Activated naive CD8-positive, alpha-beta T cell (primary cell): Measurements from ENCODE around the gene PACRG.

Experiments used
- H3K27ac Mint-ChIP-seq: one replicate; pipeline ENCODE4 v1.8.0; 2021; ENCODE audit warnings: mixed read lengths
- H3K27me3 Mint-ChIP-seq: one replicate; pipeline ENCODE4 v1.8.0; 2021; ENCODE audit warnings: mixed read lengths
- H3K36me3 Mint-ChIP-seq: one replicate; pipeline ENCODE4 v1.8.0; 2021; ENCODE audit warnings: mixed read lengths
- H3K4me1 Mint-ChIP-seq: one replicate; pipeline ENCODE4 v1.8.0; 2021; ENCODE audit warnings: low read depth, mixed read lengths
- H3K4me3 Mint-ChIP-seq: one replicate; pipeline ENCODE4 v1.8.0; 2021; ENCODE audit warnings: mild to moderate bottlenecking, mixed read lengths
- H3K9me3 Mint-ChIP-seq: one replicate; pipeline ENCODE4 v1.8.0; 2021; ENCODE audit warnings: low read depth, mixed read lengths

Gene PACRG

GRCh38 chr6:163321717-163322116 is 593.9 kb downstream of the PACRG start:
- Mint-ChIP-seq H3K4me3 (no peak overlapping the region), H3K27ac (no peak overlapping the region), H3K9me3 (no peaks in the 10 kb centered on the region), H3K27me3 (peaks cover 9% of the 10 kb centered on the region), H3K4me1 (no peaks in the 10 kb centered on the region), H3K36me3 (no peaks in the 10 kb centered on the region)

- Mint-ChIP-seq H3K4me1 (no peaks in the 10 kb centered on the region), H3K27ac (no peak overlapping the region), H3K27me3 (peaks cover 9% of the 10 kb centered on the region), H3K36me3 (no peaks in the 10 kb centered on the region), H3K9me3 (no peaks in the 10 kb centered on the region), H3K4me3 (no peak overlapping the region)
Observed at GRCh38 chr6:163323274-163323673, 595.5 kb downstream of the PACRG start.

DNA sequence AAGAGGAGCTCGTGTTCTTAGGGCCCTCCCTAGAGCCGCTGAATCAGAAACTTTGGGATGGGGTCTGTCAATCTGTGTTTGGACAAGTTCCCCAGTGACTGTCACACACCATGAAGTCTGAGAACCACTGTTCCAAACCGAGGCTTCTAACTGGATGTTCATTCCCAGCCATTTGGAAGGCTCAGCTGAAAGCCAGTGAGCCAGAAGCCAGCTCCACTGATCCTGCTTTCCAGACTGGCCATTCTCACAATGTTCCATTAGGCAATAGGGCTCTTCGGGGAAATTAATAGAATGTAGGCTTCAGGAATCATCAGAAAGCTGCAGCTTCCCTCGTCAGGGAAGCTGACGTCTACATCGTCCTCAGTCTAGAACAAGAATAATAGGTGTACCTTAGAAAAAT is 595.9 kb downstream of the PACRG start:
- Mint-ChIP-seq H3K27me3 (peaks cover 9% of the 10 kb centered on the region), H3K27ac (no peak overlapping the region), H3K9me3 (no peaks in the 10 kb centered on the region), H3K4me3 (no peak overlapping the region), H3K36me3 (no peaks in the 10 kb centered on the region), H3K4me1 (no peaks in the 10 kb centered on the region)

- Mint-ChIP-seq H3K27me3 (peaks cover 9% of the 10 kb centered on the region), H3K36me3 (no peaks in the 10 kb centered on the region), H3K4me1 (no peaks in the 10 kb centered on the region), H3K27ac (no peak overlapping the region), H3K9me3 (no peaks in the 10 kb centered on the region), H3K4me3 (no peak overlapping the region)
Observed at GRCh38 chr6:163324326-163324687, 596.5 kb downstream of the PACRG start.

DNA sequence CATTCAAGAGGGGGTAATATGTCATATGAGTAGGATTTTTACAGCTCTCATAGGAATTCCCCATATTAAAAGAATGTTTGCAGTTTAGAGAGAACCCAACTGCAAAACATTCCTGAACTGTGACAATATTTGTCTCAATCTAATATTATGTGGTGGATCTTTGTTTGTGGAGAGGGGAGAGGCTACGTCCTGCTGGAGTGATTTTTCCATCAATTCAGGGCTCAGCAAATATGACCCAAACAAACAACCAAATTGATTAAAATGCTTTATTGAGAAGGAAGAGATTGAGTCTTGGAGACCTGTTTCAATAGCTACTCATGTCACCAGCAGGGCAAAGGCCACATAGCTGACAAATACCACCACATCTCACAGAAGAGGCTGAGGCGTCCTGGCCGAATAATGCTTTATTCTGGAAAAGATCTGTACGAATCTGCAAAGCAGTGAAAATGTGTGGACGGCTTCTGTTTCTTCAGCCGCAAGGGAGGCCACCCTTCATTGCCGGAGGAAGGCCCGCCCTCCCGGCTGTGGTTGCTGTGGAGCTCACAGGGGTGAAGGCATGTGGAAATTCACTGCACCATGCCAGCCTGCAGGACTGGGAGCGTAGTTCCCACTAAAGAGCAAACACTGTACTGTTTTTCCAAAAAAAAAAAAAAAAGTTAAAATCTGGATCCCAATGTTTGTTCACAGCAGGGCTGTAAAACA is 597.1 kb downstream of the PACRG start:
- Mint-ChIP-seq H3K4me3 (no peak overlapping the region), H3K9me3 (no peaks in the 10 kb centered on the region), H3K4me1 (no peaks in the 10 kb centered on the region)

GRCh38 chr6:163325390-163325784 is 597.6 kb downstream of the PACRG start:
- no peaks in the 10 kb centered on the region for H3K36me3 Mint-ChIP-seq
- H3K27me3 Mint-ChIP-seq, result peaks cover 9% of the 10 kb centered on the region
- no peak overlapping the region for H3K27ac Mint-ChIP-seq
- H3K4me1 Mint-ChIP-seq, result no peaks in the 10 kb centered on the region
- H3K4me3 Mint-ChIP-seq, result no peak overlapping the region
- H3K9me3 Mint-ChIP-seq, result no peaks in the 10 kb centered on the region

More for the DNA sequence above, 597.1 kb downstream of the PACRG start:
- peaks cover 9% of the 10 kb centered on the region for H3K27me3 Mint-ChIP-seq
- H3K36me3 Mint-ChIP-seq, result no peaks in the 10 kb centered on the region
- H3K27ac Mint-ChIP-seq, result no peak overlapping the region

- H3K27ac Mint-ChIP-seq, result no peak overlapping the region
- no peaks in the 10 kb centered on the region for H3K36me3 Mint-ChIP-seq
- H3K9me3 Mint-ChIP-seq, result no peaks in the 10 kb centered on the region
- H3K27me3 Mint-ChIP-seq, result peaks cover 7% of the 10 kb centered on the region
- no peaks in the 10 kb centered on the region for H3K4me1 Mint-ChIP-seq
- no peak overlapping the region for H3K4me3 Mint-ChIP-seq
Observed at GRCh38 chr6:163327165-163327880, 599.5 kb downstream of the PACRG start.

GRCh38 chr6:163327921-163328320 is 600.1 kb downstream of the PACRG start:
- Mint-ChIP-seq H3K36me3 (no peaks in the 10 kb centered on the region), H3K4me3 (no peak overlapping the region), H3K27me3 (peaks cover 6% of the 10 kb centered on the region), H3K4me1 (no peaks in the 10 kb centered on the region), H3K9me3 (no peaks in the 10 kb centered on the region), H3K27ac (no peak overlapping the region)

- Mint-ChIP-seq H3K4me3 (no peak overlapping the region), H3K27ac (no peak overlapping the region), H3K27me3 (peaks cover 6% of the 10 kb centered on the region), H3K4me1 (no peaks in the 10 kb centered on the region), H3K36me3 (no peaks in the 10 kb centered on the region), H3K9me3 (no peaks in the 10 kb centered on the region)
Observed at GRCh38 chr6:163328411-163328810, 600.6 kb downstream of the PACRG start.

- Mint-ChIP-seq H3K27me3 (peaks cover 4% of the 10 kb centered on the region), H3K27ac (no peak overlapping the region), H3K4me3 (no peak overlapping the region), H3K4me1 (no peaks in the 10 kb centered on the region), H3K36me3 (no peaks in the 10 kb centered on the region), H3K9me3 (no peaks in the 10 kb centered on the region)
Observed at GRCh38 chr6:163329991-163330390, 602.2 kb downstream of the PACRG start.

GRCh38 chr6:163331245-163331644 is 603.5 kb downstream of the PACRG start:
- Mint-ChIP-seq H3K36me3 (no peaks in the 10 kb centered on the region), H3K9me3 (no peaks in the 10 kb centered on the region), H3K27ac (no peak overlapping the region), H3K4me3 (no peak overlapping the region), H3K4me1 (no peaks in the 10 kb centered on the region), H3K27me3 (peaks cover 9% of the 10 kb centered on the region)

- Mint-ChIP-seq H3K9me3 (no peaks in the 10 kb centered on the region), H3K4me1 (no peaks in the 10 kb centered on the region), H3K4me3 (no peak overlapping the region), H3K27me3 (peaks cover 13% of the 10 kb centered on the region), H3K36me3 (no peaks in the 10 kb centered on the region), H3K27ac (no peak overlapping the region)
Observed at GRCh38 chr6:163332575-163332974, 604.8 kb downstream of the PACRG start.

DNA sequence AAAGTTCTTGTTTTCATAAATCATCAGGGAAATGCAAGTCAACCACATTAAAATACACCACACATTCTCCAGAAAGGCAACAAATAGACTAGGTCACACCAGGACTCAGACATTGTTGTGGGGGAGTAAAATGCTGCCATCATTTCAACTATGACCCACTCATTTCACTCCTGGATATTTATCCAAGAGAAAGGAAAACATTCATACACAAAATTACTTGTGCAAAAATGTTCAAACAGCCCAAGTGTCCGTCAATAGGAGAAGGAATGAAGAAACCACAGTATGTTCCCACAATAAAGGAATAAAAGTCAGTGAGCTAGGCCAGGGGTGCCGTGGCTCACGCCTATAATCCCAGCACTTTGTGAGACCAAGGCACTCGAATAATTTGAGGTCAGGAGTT is 605.3 kb downstream of the PACRG start:
- Mint-ChIP-seq H3K4me3 (no peak overlapping the region), H3K27me3 (peaks cover 13% of the 10 kb centered on the region), H3K4me1 (no peaks in the 10 kb centered on the region), H3K9me3 (no peaks in the 10 kb centered on the region), H3K36me3 (no peaks in the 10 kb centered on the region), H3K27ac (no peak overlapping the region)

DNA sequence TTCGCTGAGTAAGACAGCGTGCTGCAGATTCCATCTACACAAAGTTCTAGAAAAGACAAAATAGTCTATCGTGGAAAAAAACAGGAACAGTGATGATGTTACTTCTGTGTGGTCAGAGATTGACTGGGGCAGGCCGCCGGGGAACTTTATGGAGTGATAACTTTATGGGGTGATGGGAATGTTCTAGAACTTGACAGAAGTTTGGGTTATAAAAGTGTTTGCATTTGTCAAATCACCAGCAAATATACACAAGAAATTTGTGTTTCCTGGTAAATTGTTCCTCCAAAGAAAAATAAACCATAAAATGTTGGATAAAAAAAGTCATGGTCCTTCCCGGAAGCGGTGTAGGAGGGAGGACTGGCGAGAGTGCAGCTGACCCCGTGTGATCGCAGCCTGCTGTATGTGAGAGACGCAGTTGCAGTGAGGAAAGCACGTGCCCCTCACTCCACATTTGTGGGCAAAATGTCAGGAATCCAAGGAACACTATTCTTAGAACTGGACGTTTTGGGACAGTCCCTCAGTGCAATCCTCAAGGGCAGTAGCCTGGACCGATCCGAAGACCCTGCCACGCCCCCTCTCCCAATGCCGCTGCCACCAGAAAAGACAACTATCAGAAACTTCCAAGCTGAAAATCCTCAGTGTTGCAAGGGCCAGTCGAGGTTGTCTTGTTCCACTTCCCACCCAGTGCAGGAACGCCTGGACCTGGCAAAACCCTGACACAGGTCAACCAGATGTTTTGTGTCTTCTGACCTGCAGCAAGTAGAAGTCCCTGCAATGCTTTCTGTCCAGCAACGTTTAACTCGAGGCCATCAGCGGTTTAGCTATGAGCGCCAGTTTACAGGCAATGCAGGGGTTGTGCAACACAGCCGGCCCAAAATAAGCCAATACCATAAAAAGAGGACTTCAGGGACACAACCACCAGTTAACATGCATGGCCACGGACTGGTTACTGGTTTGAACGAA is 606.2 kb downstream of the PACRG start:
- Mint-ChIP-seq H3K4me1 (no peaks in the 10 kb centered on the region), H3K27me3 (peaks cover 13% of the 10 kb centered on the region), H3K27ac (no peak overlapping the region), H3K9me3 (no peaks in the 10 kb centered on the region), H3K4me3 (no peak overlapping the region), H3K36me3 (no peaks in the 10 kb centered on the region)

- H3K9me3 Mint-ChIP-seq, result no peaks in the 10 kb centered on the region
- H3K4me3 Mint-ChIP-seq, result no peak overlapping the region
- no peaks in the 10 kb centered on the region for H3K4me1 Mint-ChIP-seq
- peaks cover 13% of the 10 kb centered on the region for H3K27me3 Mint-ChIP-seq
- no peak overlapping the region for H3K27ac Mint-ChIP-seq
- H3K36me3 Mint-ChIP-seq, result no peaks in the 10 kb centered on the region
Observed at GRCh38 chr6:163335056-163335455, 607.3 kb downstream of the PACRG start.
